GM18873 (cell line): Measurements from ENCODE around the gene FCN3.

Source experiments
- ATAC-seq: cut with Tn5 transposase; IDR thresholded peaks from one replicate; pipeline ENCODE4 v1.9.1; 2021; ENCODE audit warnings: mild to moderate bottlenecking, moderate library complexity, moderate number of reproducible peaks; ENCODE audit not compliant: unreplicated experiment, low FRiP score

FCN3 gene

DNA sequence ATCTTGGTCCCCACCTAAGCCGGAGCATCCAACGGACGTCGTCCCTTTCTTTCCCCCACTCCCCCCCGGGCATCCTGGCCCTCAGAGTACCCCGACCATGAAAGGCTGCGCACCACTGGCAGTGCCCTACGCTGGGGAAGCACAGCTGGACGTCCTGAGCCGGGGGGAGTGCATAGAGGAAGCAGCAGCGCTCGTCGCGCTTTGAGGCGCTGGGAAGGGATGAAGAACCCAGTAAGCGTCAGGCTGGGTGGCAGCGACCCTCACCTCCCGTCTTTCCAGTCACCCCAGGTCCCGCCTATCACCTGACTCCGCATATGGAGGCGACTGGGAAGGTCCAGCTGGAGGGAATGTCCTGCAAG lies 13.6 kb downstream of the FCN3 start:
- no peak for ATAC-seq

DNA sequence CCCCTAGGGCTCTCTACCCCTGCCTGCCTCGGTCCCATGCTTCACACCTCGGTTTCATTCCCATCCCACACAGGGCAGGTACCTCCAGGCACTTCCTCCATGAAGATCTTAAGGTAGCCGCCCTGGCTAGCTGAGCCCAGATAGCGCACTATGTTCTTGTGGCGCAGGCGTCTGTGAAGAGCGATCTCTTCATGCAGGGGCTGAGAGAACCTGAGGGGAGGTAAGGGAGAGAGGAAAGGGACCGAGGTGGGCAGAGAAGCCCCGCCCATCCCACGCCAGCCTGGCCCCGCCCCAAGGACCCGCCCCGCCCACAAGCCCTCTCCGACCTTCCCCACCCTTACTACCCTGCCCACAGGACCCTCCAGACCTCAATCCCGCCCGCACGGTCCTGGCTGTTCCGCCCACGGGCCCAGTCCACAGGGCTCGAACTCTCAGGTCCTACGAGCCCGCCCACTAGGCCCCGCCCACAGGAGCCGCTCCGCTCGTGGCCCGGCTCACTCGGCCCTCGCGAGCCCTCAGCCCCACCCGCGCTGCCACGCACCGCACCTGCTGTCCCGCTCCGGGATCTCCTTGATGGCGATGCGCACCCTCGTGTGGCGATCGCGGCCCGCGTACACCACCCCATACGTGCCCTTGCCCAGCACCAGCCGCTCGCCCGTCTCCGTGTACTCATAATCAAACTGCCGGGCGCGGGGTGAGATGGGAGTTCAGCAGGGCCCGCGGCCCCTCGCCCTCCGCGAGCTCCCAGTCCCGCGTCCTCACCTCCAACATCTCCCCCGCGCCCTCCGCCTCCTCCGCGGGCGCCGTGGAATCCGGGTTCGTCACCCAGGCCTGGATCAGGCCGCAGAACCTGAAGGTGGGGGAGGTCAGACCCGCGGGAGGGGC lies 14.2 kb downstream of the FCN3 start:
- ATAC-seq = no peak

- no peak for ATAC-seq
Measured at GRCh38 chr1:27359822-27360158, 14.8 kb downstream of the FCN3 start.

DNA sequence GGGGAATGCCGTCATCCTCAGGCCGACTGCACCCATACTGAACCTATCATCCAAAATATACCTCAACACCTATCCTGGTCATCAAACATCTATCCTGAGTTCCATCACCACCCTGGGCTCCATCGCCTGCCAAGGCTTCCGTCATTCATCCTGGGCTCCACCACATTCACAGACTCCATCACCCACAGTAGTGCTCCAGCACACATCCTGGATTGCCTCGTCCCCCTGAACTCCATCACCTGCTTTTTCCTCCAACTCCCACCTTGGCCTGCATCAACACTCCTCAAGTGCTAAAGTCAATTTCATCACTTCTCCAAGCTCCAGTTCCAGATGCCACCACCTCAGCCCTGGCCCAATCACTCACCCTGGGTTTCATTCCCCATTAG lies 15.7 kb downstream of the FCN3 start:
- ATAC-seq = no peak

DNA sequence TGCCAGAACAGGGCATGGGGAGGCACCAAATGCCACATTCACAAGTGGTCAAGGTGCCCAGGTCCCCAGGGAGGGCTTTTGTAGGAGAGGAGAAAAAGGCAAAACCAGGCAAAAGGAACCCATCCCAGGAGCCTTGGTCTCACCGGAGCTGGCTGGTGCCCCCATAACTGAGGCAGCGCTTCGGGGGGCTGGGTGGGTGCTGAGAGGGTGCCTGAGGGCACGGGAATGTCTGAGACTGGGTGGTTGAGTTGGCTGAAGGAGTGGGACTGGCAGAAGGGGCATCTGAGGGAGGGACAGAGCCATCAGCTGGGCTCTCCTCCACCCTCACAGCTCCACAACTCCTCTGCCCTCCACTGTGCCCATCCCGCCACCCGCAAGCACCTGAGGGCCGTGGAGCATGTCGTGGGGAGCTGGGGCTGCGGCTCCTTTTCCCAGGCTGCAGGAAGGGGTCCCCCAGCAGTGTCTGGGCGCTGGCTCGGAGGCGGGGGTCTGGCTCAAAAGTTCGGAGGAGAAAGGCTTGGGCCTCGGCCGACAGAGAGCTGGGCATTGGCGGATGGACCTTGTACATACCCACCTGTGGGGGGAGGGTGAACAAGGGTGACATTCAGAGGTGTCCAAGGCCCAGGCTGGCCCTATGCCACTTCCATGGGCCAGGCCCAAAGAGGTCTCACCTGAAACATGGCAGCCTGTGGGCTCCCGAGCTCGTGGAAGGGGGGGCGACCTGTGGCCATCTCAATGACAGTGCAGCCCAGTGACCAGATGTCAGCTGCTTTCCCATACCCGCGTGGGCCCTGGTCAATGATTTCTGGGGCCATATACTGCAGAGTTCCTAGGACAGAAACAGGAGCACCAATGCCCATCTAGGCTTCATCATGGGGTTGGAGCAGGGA lies 16.3 kb downstream of the FCN3 start:
- ATAC-seq = no peak

DNA sequence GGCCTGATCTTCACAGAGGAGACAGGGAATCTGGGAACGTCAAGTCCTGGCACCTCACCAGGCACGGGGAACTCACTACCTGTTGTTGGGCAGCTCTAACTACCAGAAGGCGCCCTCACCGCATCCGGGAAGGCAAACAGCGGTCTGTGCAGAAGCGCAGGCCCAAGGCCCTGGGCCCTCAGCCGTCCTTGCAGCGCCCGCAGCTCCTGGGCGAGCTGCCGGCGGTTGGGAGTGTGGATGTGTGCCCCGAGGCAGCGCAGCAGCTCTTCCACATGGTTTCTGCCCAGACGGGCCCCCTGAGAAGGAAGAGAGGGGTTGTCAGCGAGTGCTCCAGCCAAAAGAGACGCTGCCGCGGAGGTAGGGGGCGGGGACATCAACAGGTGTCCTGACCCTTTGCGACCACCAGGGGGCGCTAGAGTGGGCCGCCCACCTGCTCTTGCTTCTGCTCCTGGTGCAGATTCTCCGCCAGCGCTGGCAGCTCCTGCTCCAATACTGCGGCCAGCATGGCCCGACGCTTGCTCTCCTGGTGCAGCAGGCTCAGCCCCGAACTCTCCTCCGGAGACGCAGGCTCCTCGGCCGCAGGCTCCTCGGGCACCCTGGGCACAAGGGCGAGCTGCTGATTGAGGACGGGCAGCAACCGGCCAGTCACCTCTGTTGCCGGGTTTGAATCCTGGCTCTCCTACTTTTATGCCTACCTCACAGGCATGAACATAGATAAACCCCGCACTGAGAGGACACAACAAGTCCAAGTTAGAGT lies 17.2 kb downstream of the FCN3 start:
- no peak for ATAC-seq

DNA sequence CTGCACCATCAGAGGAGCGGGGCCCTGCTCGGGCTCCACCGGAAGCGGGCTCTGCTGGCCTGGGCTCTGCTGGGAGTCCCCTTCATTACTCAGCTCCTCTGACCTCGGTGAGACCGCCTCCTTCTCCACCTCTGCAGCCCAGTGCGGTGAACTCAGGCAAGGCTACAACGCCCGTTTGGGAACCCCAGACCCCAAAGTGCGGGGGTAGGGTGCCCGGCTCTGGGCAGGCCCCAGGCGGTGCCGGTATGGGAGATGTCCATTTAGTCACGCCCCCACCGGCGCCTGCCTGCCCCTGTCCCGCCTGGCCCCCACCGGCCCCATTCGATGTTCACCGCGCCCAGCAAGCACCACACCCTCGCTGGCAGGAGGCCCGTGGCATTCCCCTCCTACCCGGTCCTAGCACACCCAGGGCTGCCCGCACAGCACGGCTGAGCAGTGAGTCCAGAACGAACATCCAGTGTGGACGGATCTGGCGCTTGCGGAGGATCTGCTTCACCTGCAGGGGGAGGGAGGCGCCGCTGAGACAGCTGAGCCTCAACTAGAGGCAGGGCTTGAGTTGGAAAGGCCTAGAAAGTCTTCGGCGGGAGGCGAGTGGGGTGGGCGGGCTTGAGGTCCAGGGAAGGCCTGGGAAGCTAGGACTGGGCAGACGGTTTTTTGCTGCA lies 17.9 kb downstream of the FCN3 start:
- ATAC-seq = no peak

GRCh38 chr1:27356277-27356618 lies 18.4 kb downstream of the FCN3 start:
- ATAC-seq = no peak

- ATAC-seq = no peak
Measured at GRCh38 chr1:27355683-27356082, 18.9 kb downstream of the FCN3 start.

DNA sequence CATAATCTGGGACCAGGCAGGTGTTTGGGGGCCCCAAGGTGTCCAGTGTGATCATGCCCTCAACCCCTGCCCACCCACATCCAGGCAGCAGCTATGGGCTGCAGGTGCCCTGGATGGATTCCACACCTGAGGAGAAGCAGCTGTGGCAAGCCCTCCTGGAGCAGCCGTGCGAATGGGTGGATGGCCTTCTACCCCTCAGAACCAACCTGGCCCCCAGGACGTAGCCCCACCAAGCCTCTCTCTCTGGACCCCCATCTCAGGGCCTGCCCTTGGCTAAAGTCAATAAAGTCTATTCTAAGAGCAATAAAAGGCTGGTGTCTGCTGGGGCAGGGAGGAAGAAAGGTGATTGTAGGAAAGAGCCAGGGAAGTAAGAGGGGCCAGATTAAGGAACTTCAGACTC lies 21.0 kb downstream of the FCN3 start:
- no peak for ATAC-seq

- ATAC-seq = no peak
Measured at GRCh38 chr1:27353166-27353565, 21.5 kb downstream of the FCN3 start.

DNA sequence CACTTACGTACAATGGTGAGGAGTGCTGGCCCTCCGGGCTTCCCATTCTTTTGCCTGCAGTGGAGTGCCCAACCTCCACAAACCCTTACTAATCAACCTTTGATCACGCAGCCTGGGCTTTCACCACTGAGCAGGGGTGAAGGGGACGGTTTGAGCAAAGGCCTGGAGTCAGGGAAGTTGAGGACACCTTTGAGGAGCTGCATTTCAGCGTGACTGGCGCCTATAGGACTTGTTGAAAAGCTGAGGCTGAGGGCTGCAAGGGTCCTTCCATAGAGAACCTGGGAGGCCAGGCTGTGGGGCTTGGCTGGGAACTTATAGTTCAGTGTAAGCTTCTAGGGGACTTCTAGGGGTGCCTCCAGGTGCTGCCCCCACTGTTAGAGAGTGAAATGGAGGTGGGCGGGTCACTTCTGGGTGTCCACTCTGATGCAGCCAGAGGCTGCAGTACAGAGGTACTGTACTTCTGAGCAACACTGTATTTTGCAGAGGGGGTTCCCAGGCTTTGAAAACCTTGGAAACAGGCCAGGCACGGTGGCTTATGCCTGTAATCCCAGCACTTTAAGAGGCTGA lies 23.0 kb downstream of the FCN3 start:
- no peak for ATAC-seq

GRCh38 chr1:27350663-27351540 lies 23.7 kb downstream of the FCN3 start:
- ATAC-seq = no peak

- no peak for ATAC-seq
Measured at GRCh38 chr1:27349784-27350662, 24.6 kb downstream of the FCN3 start.

DNA sequence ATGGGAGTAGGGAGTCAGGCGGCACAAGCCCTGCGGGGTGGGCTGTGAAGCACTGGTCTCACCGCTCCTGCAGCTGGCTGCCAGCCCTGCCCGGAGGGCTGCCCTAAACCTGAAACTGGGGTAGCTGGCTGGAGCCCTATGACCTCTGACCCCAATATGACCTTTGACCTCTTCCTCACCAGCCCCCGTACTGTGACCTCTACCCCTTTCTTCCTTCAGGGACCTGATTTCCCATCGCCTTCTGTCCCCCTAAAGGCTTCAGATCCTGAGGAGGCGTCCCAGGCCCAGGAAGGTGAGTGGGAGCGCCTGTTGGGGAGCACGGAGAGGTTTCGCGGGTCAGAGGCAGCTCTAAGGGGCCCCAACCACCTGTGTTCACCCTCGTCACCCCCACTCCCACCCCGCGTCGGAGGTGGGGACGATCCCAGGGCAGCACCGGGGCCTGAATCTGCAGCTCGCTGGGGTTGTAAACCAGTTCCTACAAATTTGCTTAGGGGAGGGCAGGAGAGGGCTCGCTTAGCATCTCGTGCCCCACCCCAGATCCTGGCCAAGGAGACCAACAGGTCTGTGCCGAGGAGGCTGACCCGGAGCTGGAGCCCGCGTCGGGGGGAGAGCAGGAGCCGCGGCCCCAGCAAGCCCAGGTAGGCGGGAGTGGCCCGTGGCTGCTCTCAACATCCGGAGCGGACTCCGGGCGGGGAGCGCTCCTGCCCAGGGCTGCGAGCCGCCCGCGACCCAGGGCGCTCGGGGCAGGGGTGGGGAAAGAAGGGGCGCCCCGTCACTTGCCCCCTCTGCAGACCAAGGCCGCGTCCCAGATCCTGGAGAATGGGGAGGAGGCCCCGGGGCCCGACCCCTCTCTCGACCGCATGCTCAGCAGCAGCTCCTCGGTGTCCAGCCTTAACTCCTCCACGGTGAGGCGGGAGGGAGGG lies 25.5 kb downstream of the FCN3 start:
- no peak for ATAC-seq

DNA sequence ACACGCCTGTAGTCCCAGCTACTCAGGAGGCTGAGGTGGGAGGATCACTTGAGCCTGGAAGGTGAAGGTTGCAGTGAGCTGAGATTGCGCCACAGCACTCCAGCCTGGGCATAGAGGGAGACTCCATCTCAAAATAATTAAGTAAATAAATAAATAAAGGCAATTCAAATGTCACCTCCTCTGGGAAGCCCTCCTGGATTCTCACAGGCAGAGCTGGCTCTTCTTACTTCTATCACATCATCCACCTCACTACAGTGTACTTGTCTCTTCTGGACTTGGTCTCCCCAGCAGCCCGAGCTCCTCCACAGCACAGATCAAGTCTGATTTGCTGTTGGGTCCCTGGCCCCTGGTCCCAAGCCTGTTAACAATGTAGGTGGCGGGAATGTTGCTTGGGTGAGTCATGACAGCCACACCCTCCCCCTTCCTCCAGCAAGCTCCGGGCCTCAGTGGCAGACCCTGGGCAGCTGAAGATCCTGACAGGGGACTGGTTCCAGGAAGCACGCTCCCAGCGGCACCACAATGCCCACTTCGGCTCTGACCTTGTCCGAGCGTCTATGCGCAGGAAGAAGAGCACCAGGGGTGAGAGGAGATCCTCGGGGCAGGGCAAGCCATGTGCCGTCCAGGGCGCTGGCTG lies 27.5 kb downstream of the FCN3 start:
- ATAC-seq = no peak

DNA sequence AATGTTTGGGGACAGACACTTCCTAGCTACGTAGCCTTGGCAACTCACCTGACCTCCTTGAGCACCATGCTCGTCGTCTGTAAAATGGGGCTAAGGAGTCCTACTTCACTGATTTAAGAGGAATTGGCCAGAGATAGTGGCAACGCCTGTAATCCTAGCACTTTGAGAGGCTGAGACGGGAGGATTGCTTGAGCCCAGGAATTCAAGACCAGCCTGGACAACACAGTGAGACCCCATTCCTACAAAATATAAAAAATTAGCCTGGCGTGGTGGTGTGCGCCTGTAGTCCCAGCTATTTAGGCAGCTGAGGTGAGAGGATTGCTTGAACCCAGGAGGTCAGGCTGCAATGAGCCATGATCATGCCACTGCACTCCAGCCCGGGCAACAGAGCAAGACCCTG lies 28.3 kb downstream of the FCN3 start:
- no peak for ATAC-seq
